ENCODE measurements around the gene UBR4.

The UBR4 gene

GRCh38 chr1:19096990-19097389 is 113.1 kb downstream of the UBR4 start:
- no peak overlapping the region for H3K4me3 ChIP-seq (ENCODE audit: low read depth, low read length)

GRCh38 chr1:19096036-19096833 is 113.8 kb downstream of the UBR4 start:
- no peak overlapping the region for H3K4me3 ChIP-seq (ENCODE audit: low read depth, low read length)

GRCh38 chr1:19091196-19091953 is 118.7 kb downstream of the UBR4 start:
- H3K4me3 ChIP-seq (ENCODE audit: low read depth, low read length) = no peak overlapping the region

- no peak overlapping the region for H3K4me3 ChIP-seq (ENCODE audit: low read depth, low read length)
Measured at GRCh38 chr1:19089524-19089923, 120.5 kb downstream of the UBR4 start.

- H3K4me3 ChIP-seq (ENCODE audit: low read depth, low read length) = no peak overlapping the region
Measured at GRCh38 chr1:19088717-19089442, 121.2 kb downstream of the UBR4 start.

GRCh38 chr1:19087737-19088594 is 122.1 kb downstream of the UBR4 start:
- no peak overlapping the region for H3K4me3 ChIP-seq (ENCODE audit: low read depth, low read length)

GRCh38 chr1:19087017-19087736 is 122.9 kb downstream of the UBR4 start:
- no peak overlapping the region for H3K4me3 ChIP-seq (ENCODE audit: low read depth, low read length)

GRCh38 chr1:19086176-19086875 is 123.7 kb downstream of the UBR4 start:
- H3K4me3 ChIP-seq (ENCODE audit: low read depth, low read length) = no peak overlapping the region

- H3K4me3 ChIP-seq (ENCODE audit: low read depth, low read length) = no peak overlapping the region
Measured at GRCh38 chr1:19084206-19084738, 125.8 kb downstream of the UBR4 start.

GRCh38 chr1:19083081-19083480 is 127.0 kb downstream of the UBR4 start:
- H3K4me3 ChIP-seq (ENCODE audit: low read depth, low read length) = no peak overlapping the region

GRCh38 chr1:19081218-19081893 is 128.7 kb downstream of the UBR4 start:
- no peak overlapping the region for H3K4me3 ChIP-seq (ENCODE audit: low read depth, low read length)

GRCh38 chr1:19080721-19081120 is 129.3 kb downstream of the UBR4 start:
- no peak overlapping the region for H3K4me3 ChIP-seq (ENCODE audit: low read depth, low read length)

GRCh38 chr1:19079541-19080472 is 130.3 kb downstream of the UBR4 start:
- H3K4me3 ChIP-seq (ENCODE audit: low read depth, low read length) = no peak overlapping the region

- no peak overlapping the region for H3K4me3 ChIP-seq (ENCODE audit: low read depth, low read length)
Measured at GRCh38 chr1:19078536-19078935, 131.5 kb downstream of the UBR4 start.

- H3K4me3 ChIP-seq (ENCODE audit: low read depth, low read length) = no peak overlapping the region
Measured at GRCh38 chr1:19076841-19077616, 133.0 kb downstream of the UBR4 start.

- no peak overlapping the region for H3K4me3 ChIP-seq (ENCODE audit: low read depth, low read length)
Measured at GRCh38 chr1:19074902-19075721, 135.0 kb downstream of the UBR4 start.
